ENCODE results near the gene NECAB2.

Gene NECAB2

GRCh38 chr16:84044118-84044488 is 76.1 kb downstream of the NECAB2 start:
- TF ChIP-seq GATA1 (IDR thresholded peaks at IDR 0.05; ENCODE audit: low read depth, low read length) (no peak), POLR2A (IDR thresholded peaks at IDR 0.05; ENCODE audit: low read length) (no peak)
- peak; percentile 19 for DNase-seq

- no peak for DNase-seq
- no peak for TF ChIP-seq GATA1 (IDR thresholded peaks at IDR 0.05; ENCODE audit: low read depth, low read length)
- no peak for TF ChIP-seq POLR2A (IDR thresholded peaks at IDR 0.05; ENCODE audit: low read length)
Observed at GRCh38 chr16:84045001-84045817, 77.2 kb downstream of the NECAB2 start.

DNA sequence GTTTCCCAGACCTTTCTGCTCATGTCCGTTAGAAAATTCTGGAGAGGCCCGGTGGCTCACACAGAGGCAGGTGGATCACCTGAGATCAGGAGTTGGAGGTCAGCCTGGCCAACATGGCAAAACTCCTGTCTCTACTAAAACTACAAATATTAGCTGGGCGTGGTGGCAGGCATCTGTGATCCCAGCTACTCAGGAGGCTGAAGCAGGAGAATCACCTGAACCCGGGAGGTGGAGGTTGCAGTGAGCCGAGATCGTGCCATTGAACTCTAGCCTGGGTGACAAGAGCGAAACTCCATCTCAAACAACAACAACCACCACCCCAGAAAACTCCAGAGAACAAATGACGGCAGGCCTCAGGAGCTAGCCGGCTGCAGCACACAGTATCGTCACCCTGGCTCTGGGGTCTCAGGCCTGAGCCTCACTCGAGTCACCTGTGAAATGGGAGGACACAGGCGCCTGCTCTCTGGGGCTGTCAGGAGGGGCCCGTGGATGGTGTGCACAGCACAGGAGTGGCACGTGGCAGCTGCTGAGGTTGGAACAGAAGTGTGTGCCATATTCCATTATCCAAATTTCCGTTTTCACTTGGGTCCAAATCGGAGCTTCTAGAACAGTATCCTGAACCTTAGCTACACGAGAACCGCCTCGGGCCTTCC is 77.9 kb downstream of the NECAB2 start:
- no peak for TF ChIP-seq POLR2A (IDR thresholded peaks at IDR 0.05; ENCODE audit: low read length)
- no peak for TF ChIP-seq GATA1 (IDR thresholded peaks at IDR 0.05; ENCODE audit: low read depth, low read length)
- DNase-seq, result no peak

- no peak for TF ChIP-seq GATA1 (IDR thresholded peaks at IDR 0.05; ENCODE audit: low read depth, low read length)
- no peak for TF ChIP-seq POLR2A (IDR thresholded peaks at IDR 0.05; ENCODE audit: low read length)
- no peak for DNase-seq
Observed at GRCh38 chr16:84047206-84047605, 79.2 kb downstream of the NECAB2 start.

- no peak for DNase-seq
- TF ChIP-seq POLR2A (IDR thresholded peaks at IDR 0.05; ENCODE audit: low read length) (no peak), GATA1 (IDR thresholded peaks at IDR 0.05; ENCODE audit: low read depth, low read length) (no peak)
Observed at GRCh38 chr16:84047626-84048025, 79.6 kb downstream of the NECAB2 start.

GRCh38 chr16:84048270-84048669 is 80.2 kb downstream of the NECAB2 start:
- DNase-seq, result no peak
- TF ChIP-seq GATA1 (IDR thresholded peaks at IDR 0.05; ENCODE audit: low read depth, low read length) (no peak), POLR2A (IDR thresholded peaks at IDR 0.05; ENCODE audit: low read length) (no peak)

DNA sequence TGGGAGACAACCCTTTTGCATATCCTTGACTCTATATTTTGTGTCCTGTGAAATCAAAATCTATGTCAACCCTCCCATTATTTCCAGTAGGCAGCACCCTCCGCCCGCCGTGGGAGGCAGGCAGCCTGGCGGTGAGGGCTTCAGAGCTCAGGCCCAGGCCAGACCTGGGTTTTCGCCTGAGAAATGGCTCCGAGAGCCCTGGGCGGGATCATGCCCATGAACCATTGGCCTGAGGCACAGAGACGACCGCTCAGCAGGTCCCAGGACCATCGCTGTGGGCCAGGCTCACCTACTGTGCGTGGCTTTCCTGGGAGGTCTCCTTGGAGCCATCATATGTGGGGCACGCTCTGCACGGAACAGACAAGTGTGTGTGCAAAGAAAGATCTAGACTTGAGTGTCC is 80.8 kb downstream of the NECAB2 start:
- TF ChIP-seq GATA1 (IDR thresholded peaks at IDR 0.05; ENCODE audit: low read depth, low read length), result no peak
- no peak for TF ChIP-seq POLR2A (IDR thresholded peaks at IDR 0.05; ENCODE audit: low read length)
- DNase-seq, result no peak

- no peak for TF ChIP-seq POLR2A (IDR thresholded peaks at IDR 0.05; ENCODE audit: low read length)
- no peak for TF ChIP-seq GATA1 (IDR thresholded peaks at IDR 0.05; ENCODE audit: low read depth, low read length)
- no peak for DNase-seq
Observed at GRCh38 chr16:84049403-84050060, 81.5 kb downstream of the NECAB2 start.

DNA sequence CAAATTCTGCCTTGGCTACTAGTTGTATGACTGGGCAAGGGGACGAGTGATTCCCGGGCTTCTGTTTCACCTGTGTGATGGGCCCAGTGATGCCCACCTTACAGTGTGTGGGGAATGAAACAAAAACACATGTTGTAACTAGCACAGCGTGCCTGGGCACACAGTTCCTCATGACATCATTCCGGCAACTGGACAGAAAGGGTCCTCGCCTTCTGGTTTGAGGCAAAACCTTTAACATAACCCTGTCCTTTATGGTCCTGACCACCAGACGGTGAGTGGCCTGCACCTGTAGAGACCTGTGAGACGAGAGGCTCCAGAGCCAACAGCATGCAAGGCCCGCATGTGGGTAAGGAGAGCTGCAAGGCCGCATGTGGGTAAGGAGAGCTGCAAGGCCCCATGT is 82.3 kb downstream of the NECAB2 start:
- no peak for DNase-seq
- TF ChIP-seq GATA1 (IDR thresholded peaks at IDR 0.05; ENCODE audit: low read depth, low read length) (no peak), POLR2A (IDR thresholded peaks at IDR 0.05; ENCODE audit: low read length) (no peak)

- no peak for DNase-seq
- TF ChIP-seq POLR2A (IDR thresholded peaks at IDR 0.05; ENCODE audit: low read length), result no peak
- TF ChIP-seq GATA1 (IDR thresholded peaks at IDR 0.05; ENCODE audit: low read depth, low read length), result no peak
Observed at GRCh38 chr16:84052071-84052622, 84.1 kb downstream of the NECAB2 start.

All from erythroblast (primary cell).